ENCODE measurements around the gene HAUS8.
A peak's percentile ranks its signal among the peaks of the same experiment; 100 is the strongest.

HAUS8 gene

GRCh38 chr19:17075035-17075863 lies at the start of gene HAUS8, which contains the start of gene MYO9B:
TSS of gene HAUS8 (minus strand) at chr19:17075452. CDS start at chr19:17075422, 30 bp downstream.
TSS of gene MYO9B (plus strand) at chr19:17075777. CDS start at chr19:17101718, 25,941 bp downstream.
- H3K4me1 ChIP-seq (ENCODE audit: control insufficient read depth in 1 of 2, insufficient read depth in 2 of 2, low read length in 2 of 2) = peaks cover 10 to 36% of the 10 kb centered on the region in 2 donors

DNA sequence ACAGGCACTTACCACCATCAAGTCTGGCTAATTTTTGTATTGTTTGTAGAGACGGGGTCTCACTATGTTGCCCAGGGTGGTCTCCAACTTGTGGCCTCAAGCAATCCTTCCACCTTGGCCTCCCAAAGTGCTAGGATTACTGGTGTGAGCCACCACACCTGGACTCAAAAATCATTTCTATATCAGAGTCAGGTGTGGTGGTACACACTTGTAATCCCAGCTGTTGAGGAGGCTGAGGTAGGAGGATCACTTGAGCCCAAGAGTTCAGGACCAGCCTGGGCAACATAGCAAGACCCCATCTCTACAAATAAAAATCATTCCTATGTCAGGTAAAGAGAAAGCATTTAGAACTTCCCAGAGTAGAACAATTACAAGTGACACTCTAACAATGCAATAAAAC lies 48.8 kb upstream of the HAUS8 start:
- no peak overlapping the region for H3K4me3 ChIP-seq (ENCODE audit: low read depth in 1 of 2, low read length in 2 of 2)
- H3K27ac ChIP-seq (ENCODE audit: low read length) = no peak overlapping the region
- no peaks in the 10 kb centered on the region for H3K9me3 ChIP-seq (ENCODE audit: control insufficient read depth in 1 of 2, low read length in 2 of 2)
- no peaks in the 10 kb centered on the region for H3K4me1 ChIP-seq (ENCODE audit: control insufficient read depth in 1 of 2, insufficient read depth in 2 of 2, low read length in 2 of 2)
- H3K27me3 ChIP-seq (ENCODE audit: low read depth, low read length) = no peaks in the 10 kb centered on the region
- H3K36me3 ChIP-seq (ENCODE audit: control insufficient read depth in 1 of 2, insufficient read depth in 2 of 2, low read length in 2 of 2) = peaks cover 0 to 3% of the 10 kb centered on the region in 2 donors

More at GRCh38 chr19:17075035-17075863, at the start of gene HAUS8, which contains the start of gene MYO9B:
- H3K4me3 ChIP-seq (ENCODE audit: low read depth in 1 of 2, low read length in 2 of 2) = peak within 1 kb of the TSS; percentile 92 to 94
- H3K9me3 ChIP-seq (ENCODE audit: control insufficient read depth in 1 of 2, low read length in 2 of 2) = no peaks in the 10 kb centered on the region
- peak within 1 kb of the TSS; percentile 88 for H3K27ac ChIP-seq (ENCODE audit: low read length)
- no peaks in the 10 kb centered on the region for H3K27me3 ChIP-seq (ENCODE audit: low read depth, low read length)
- H3K36me3 ChIP-seq (ENCODE audit: control insufficient read depth in 1 of 2, insufficient read depth in 2 of 2, low read length in 2 of 2) = peaks cover 0 to 7% of the 10 kb centered on the region in 2 donors

GRCh38 chr19:17123041-17123440 lies 47.8 kb upstream of the HAUS8 start:
- Histone ChIP-seq H3K36me3 (ENCODE audit: control insufficient read depth in 1 of 2, insufficient read depth in 2 of 2, low read length in 2 of 2) (peaks cover 0 to 3% of the 10 kb centered on the region in 2 donors), H3K27me3 (ENCODE audit: low read depth, low read length) (no peaks in the 10 kb centered on the region), H3K4me3 (ENCODE audit: low read depth in 1 of 2, low read length in 2 of 2) (no peak overlapping the region), H3K9me3 (ENCODE audit: control insufficient read depth in 1 of 2, low read length in 2 of 2) (no peaks in the 10 kb centered on the region), H3K27ac (ENCODE audit: low read length) (no peak overlapping the region), H3K4me1 (ENCODE audit: control insufficient read depth in 1 of 2, insufficient read depth in 2 of 2, low read length in 2 of 2) (no peaks in the 10 kb centered on the region)

DNA sequence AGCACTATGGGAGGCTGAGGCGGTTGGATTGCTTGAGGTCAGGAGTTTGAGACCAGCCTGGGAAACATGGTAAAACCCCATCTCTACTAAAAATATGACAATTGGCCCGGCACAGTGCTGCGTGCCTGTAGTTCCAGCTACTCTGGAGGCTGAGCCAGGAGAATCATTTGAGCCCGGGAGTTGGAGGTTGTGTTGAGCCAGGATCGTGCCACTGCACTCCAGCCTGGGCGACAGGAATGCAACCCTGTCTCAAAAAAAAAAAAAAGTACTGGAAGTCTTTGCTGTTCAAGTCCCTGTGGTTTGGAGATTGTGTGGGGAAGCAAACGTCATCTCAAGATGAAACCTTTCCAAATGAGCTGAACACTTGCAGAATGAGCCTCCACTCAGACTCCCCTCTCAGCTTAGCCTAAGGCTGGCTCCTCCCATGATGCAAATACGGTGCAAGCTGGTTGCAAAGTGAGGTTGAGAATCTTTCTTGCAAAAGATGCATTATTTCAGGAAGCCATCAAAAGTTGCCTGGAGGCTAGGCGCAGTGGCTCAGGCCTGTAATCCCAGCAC lies 46.6 kb upstream of the HAUS8 start:
- Histone ChIP-seq H3K9me3 (ENCODE audit: control insufficient read depth in 1 of 2, low read length in 2 of 2) (no peaks in the 10 kb centered on the region), H3K4me3 (ENCODE audit: low read depth in 1 of 2, low read length in 2 of 2) (no peak overlapping the region), H3K27me3 (ENCODE audit: low read depth, low read length) (no peaks in the 10 kb centered on the region), H3K36me3 (ENCODE audit: control insufficient read depth in 1 of 2, insufficient read depth in 2 of 2, low read length in 2 of 2) (peaks cover 0 to 3% of the 10 kb centered on the region in 2 donors), H3K4me1 (ENCODE audit: control insufficient read depth in 1 of 2, insufficient read depth in 2 of 2, low read length in 2 of 2) (no peaks in the 10 kb centered on the region), H3K27ac (ENCODE audit: low read length) (no peak overlapping the region)

GRCh38 chr19:17118957-17119356 lies 43.7 kb upstream of the HAUS8 start:
- no peaks in the 10 kb centered on the region for H3K9me3 ChIP-seq (ENCODE audit: control insufficient read depth in 1 of 2, low read length in 2 of 2)
- peaks cover 0 to 7% of the 10 kb centered on the region in 2 donors for H3K4me1 ChIP-seq (ENCODE audit: control insufficient read depth in 1 of 2, insufficient read depth in 2 of 2, low read length in 2 of 2)
- peaks cover 0 to 3% of the 10 kb centered on the region in 2 donors for H3K36me3 ChIP-seq (ENCODE audit: control insufficient read depth in 1 of 2, insufficient read depth in 2 of 2, low read length in 2 of 2)
- no peaks in the 10 kb centered on the region for H3K27me3 ChIP-seq (ENCODE audit: low read depth, low read length)
- H3K4me3 ChIP-seq (ENCODE audit: low read depth in 1 of 2, low read length in 2 of 2) = no peak overlapping the region
- H3K27ac ChIP-seq (ENCODE audit: low read length) = no peak overlapping the region

- Histone ChIP-seq H3K9me3 (ENCODE audit: control insufficient read depth in 1 of 2, low read length in 2 of 2) (no peaks in the 10 kb centered on the region), H3K36me3 (ENCODE audit: control insufficient read depth in 1 of 2, insufficient read depth in 2 of 2, low read length in 2 of 2) (peaks cover 0 to 3% of the 10 kb centered on the region in 2 donors), H3K4me1 (ENCODE audit: control insufficient read depth in 1 of 2, insufficient read depth in 2 of 2, low read length in 2 of 2) (peaks cover 0 to 20% of the 10 kb centered on the region in 2 donors), H3K27me3 (ENCODE audit: low read depth, low read length) (no peaks in the 10 kb centered on the region), H3K27ac (ENCODE audit: low read length) (no peak overlapping the region), H3K4me3 (ENCODE audit: low read depth in 1 of 2, low read length in 2 of 2) (no peak overlapping the region)
These were observed 41.9 kb upstream of the HAUS8 start for GRCh38 chr19:17116996-17117702.

DNA sequence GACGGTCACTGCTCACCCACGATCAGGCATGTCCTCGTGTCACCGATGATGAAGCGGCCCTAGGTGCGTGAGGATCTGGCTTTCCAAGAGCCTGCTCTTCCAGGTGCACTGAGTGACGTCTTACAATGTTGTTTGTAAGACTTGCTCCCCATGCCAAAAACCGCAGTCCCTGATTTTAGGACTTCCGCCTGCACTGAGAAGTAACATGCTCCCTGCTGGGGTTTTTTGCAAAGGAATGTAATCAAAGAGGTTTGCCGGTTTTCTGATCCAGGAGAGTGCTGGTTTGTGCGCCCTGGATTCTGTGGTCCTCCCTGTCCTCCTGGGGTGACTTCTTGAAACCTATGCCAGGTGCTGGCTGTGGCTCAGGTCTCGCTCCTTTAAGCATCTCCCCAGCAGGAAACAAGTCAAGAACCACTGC lies 39.2 kb upstream of the HAUS8 start:
- H3K4me3 ChIP-seq (ENCODE audit: low read depth in 1 of 2, low read length in 2 of 2) = peak overlapping the region in 1 of 2 donors; percentile 35
- no peak overlapping the region for H3K27ac ChIP-seq (ENCODE audit: low read length)
- H3K36me3 ChIP-seq (ENCODE audit: control insufficient read depth in 1 of 2, insufficient read depth in 2 of 2, low read length in 2 of 2) = peaks cover 5 to 16% of the 10 kb centered on the region in 2 donors
- H3K4me1 ChIP-seq (ENCODE audit: control insufficient read depth in 1 of 2, insufficient read depth in 2 of 2, low read length in 2 of 2) = peaks cover 0 to 27% of the 10 kb centered on the region in 2 donors
- no peaks in the 10 kb centered on the region for H3K9me3 ChIP-seq (ENCODE audit: control insufficient read depth in 1 of 2, low read length in 2 of 2)
- H3K27me3 ChIP-seq (ENCODE audit: low read depth, low read length) = no peaks in the 10 kb centered on the region

DNA sequence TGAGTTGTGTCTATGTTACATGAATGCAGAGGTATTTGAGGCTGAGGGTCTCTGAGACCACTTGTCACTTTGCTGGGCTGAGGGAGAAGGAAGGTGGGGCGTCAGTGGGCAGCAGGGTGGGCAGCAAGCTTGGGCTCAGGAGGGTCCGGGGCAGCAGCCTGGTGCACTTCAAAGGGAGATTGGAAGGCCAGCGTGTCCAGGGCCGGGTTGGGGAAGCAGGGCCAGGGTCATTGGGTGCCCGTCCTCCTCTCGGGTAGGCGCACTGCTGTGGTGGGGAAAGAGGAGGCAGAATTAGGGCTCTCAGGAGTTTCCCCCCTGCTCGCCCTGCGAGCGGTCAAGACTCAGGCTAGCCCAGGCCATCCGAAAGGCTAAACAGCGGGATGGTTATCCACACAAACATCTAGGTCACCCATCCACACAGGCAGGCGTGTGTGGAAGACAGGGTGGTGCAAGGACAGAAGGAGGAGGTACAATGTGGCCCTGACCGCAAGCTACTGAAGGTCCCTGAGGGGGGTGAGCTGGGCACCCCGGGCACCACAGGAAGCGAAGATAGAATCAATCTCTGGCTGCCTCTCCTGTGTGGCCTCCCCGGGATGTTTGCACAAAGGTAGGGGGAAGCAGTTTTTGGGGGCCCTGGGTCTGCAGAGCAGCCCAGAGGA lies 38.0 kb upstream of the HAUS8 start:
- no peak overlapping the region for H3K27ac ChIP-seq (ENCODE audit: low read length)

DNA sequence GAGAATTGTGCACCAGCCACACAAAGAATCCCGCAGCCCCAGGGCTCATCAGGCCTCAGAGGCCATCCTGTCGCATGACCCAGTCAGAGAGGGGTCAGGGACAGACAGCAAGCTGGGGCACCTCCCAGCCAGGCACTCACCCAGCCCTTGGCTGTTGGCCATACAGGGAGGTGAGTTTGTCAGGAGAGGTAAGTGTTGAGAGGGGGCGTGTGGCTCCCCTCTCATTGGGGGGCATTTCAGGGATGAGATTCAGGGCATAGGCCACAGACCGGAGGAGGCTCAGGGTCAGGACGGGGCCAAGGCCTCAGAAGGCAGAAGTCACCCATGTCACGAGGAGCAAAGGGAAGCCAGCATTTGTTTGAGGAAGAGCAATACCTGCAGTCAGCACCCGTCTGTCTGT lies 37.4 kb upstream of the HAUS8 start:
- peaks cover 0 to 37% of the 10 kb centered on the region in 2 donors for H3K4me1 ChIP-seq (ENCODE audit: control insufficient read depth in 1 of 2, insufficient read depth in 2 of 2, low read length in 2 of 2)
- no peaks in the 10 kb centered on the region for H3K9me3 ChIP-seq (ENCODE audit: control insufficient read depth in 1 of 2, low read length in 2 of 2)
- peaks cover 5 to 16% of the 10 kb centered on the region in 2 donors for H3K36me3 ChIP-seq (ENCODE audit: control insufficient read depth in 1 of 2, insufficient read depth in 2 of 2, low read length in 2 of 2)
- no peak overlapping the region for H3K4me3 ChIP-seq (ENCODE audit: low read depth in 1 of 2, low read length in 2 of 2)
- H3K27me3 ChIP-seq (ENCODE audit: low read depth, low read length) = no peaks in the 10 kb centered on the region
- no peak overlapping the region for H3K27ac ChIP-seq (ENCODE audit: low read length)

More for the DNA sequence above, 38.0 kb upstream of the HAUS8 start:
- peaks cover 0 to 32% of the 10 kb centered on the region in 2 donors for H3K4me1 ChIP-seq (ENCODE audit: control insufficient read depth in 1 of 2, insufficient read depth in 2 of 2, low read length in 2 of 2)
- peaks cover 5 to 16% of the 10 kb centered on the region in 2 donors for H3K36me3 ChIP-seq (ENCODE audit: control insufficient read depth in 1 of 2, insufficient read depth in 2 of 2, low read length in 2 of 2)
- no peak overlapping the region for H3K4me3 ChIP-seq (ENCODE audit: low read depth in 1 of 2, low read length in 2 of 2)
- H3K27me3 ChIP-seq (ENCODE audit: low read depth, low read length) = no peaks in the 10 kb centered on the region
- no peaks in the 10 kb centered on the region for H3K9me3 ChIP-seq (ENCODE audit: control insufficient read depth in 1 of 2, low read length in 2 of 2)

GRCh38 chr19:17112271-17112670 lies 37.0 kb upstream of the HAUS8 start:
- H3K27me3 ChIP-seq (ENCODE audit: low read depth, low read length) = no peaks in the 10 kb centered on the region
- H3K27ac ChIP-seq (ENCODE audit: low read length) = no peak overlapping the region
- no peaks in the 10 kb centered on the region for H3K9me3 ChIP-seq (ENCODE audit: control insufficient read depth in 1 of 2, low read length in 2 of 2)
- H3K36me3 ChIP-seq (ENCODE audit: control insufficient read depth in 1 of 2, insufficient read depth in 2 of 2, low read length in 2 of 2) = peaks cover 5 to 16% of the 10 kb centered on the region in 2 donors
- no peak overlapping the region for H3K4me3 ChIP-seq (ENCODE audit: low read depth in 1 of 2, low read length in 2 of 2)
- H3K4me1 ChIP-seq (ENCODE audit: control insufficient read depth in 1 of 2, insufficient read depth in 2 of 2, low read length in 2 of 2) = peaks cover 0 to 41% of the 10 kb centered on the region in 2 donors

All from muscle layer of duodenum (tissue), 2 donors.